ENCODE measurements around the gene SOSTDC1. TPM values are rescaled to one million over a fixed set of nuclear protein-coding genes. Genes with fewer than 3 reads are reported as not detected.
A peak's percentile ranks its signal among the peaks of the same experiment; 100 is the strongest.
"Not testable (repeated sequence)": the region's sequence is repeated elsewhere in the genome, so short reads cannot be mapped to it uniquely, and the experiment has no call there.

The SOSTDC1 gene
- total RNA-seq, 2 donors from 2014 or later, result not detected

- Mint-ChIP-seq H3K4me1 (ENCODE audit: low read depth) (no peaks in the 10 kb centered on the region), H3K9me3 (no peaks in the 10 kb centered on the region), H3K27ac (no peak overlapping the region), H3K36me3 (ENCODE audit: insufficient read depth in 2 of 2) (no peaks in the 10 kb centered on the region), H3K27me3 (ENCODE audit: low read depth) (peaks cover 6% of the 10 kb centered on the region), H3K4me3 (no peak overlapping the region)
- no peak for DNase-seq
- ATAC-seq (replicated peaks in 1 of 2), result no peak
These were observed 17.7 kb downstream of the SOSTDC1 start for GRCh38 chr7:16447876-16448275.

- H3K27me3 Mint-ChIP-seq (ENCODE audit: low read depth), result peaks cover 6% of the 10 kb centered on the region
- no peak overlapping the region for H3K4me3 Mint-ChIP-seq
- no peaks in the 10 kb centered on the region for H3K36me3 Mint-ChIP-seq (ENCODE audit: insufficient read depth in 2 of 2)
- H3K9me3 Mint-ChIP-seq, result no peaks in the 10 kb centered on the region
- no peak overlapping the region for H3K27ac Mint-ChIP-seq
- ATAC-seq (replicated peaks in 1 of 2) (no peak), DNase-seq (no peak)
- H3K4me1 Mint-ChIP-seq (ENCODE audit: low read depth), result no peaks in the 10 kb centered on the region
These were observed 19.0 kb downstream of the SOSTDC1 start for GRCh38 chr7:16446508-16446907.

DNA sequence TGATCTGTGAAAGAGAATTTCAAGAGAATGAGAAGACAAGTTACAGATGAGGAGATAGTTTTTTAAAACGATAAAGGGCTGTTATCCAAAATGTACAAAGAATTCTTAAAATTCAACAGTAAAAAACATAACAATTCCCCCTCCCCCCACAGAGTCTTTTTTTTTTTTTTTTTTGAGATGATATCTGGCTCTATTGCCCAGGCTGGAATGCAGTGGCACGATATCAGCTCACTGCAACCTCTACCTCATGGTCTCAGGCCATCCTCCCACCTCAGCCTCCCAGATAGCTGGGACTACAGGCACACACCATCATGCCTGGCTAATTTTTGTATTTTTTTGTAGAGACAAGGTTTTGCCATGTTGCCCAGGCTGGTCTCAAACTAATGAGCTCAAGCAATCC, 21.7 kb downstream of the SOSTDC1 start:
- not testable (repeated sequence) for ATAC-seq (replicated peaks in 1 of 2); H3K36me3 Mint-ChIP-seq (ENCODE audit: insufficient read depth in 2 of 2); H3K9me3 Mint-ChIP-seq; H3K4me1 Mint-ChIP-seq (ENCODE audit: low read depth); H3K4me3 Mint-ChIP-seq; H3K27me3 Mint-ChIP-seq (ENCODE audit: low read depth); H3K27ac Mint-ChIP-seq; DNase-seq

DNA sequence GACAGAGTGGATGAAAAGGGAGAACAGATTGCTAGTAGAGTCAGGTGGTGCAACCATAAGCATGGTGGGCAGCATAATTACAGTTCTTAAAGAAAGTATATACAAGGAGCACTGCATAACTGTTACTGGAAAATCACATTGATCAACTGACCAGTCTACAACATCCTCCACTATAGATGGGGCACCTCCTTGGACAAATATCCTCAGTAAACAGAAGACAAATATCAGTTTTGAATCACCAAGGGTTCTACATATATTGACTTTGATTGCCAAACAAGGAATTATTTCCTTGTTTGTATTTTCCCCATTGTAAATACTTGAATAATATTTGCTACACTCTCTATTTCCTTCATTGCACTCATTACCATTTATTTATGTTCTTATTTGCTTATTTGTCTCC, 26.6 kb downstream of the SOSTDC1 start:
- Mint-ChIP-seq H3K27me3 (ENCODE audit: low read depth) (no peaks in the 10 kb centered on the region), H3K4me1 (ENCODE audit: low read depth) (no peaks in the 10 kb centered on the region), H3K9me3 (no peaks in the 10 kb centered on the region), H3K27ac (no peak overlapping the region), H3K4me3 (no peak overlapping the region), H3K36me3 (ENCODE audit: insufficient read depth in 2 of 2) (no peaks in the 10 kb centered on the region)
- ATAC-seq (replicated peaks in 1 of 2) (no peak), DNase-seq (no peak)

DNA sequence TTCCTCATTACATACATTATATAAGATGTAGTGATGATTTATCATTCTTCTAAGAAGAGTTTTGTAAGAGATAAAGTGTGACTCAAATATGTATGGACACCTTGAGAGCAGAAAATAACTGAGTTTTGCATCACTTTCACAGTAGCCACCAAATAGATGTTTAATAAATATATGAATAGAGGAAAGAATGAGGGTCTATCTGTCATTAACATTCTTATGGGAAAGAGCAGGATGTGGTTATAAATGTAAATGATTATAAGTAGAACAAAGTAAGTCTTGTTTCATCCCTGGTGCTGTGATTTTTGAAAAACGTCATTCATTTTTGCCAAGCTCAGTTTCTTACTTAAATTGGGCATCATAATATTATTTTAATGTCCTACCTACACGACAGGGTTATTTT, 29.2 kb downstream of the SOSTDC1 start:
- no peak overlapping the region for H3K4me3 Mint-ChIP-seq
- no peak overlapping the region for H3K27ac Mint-ChIP-seq
- H3K4me1 Mint-ChIP-seq (ENCODE audit: low read depth), result peaks cover 6% of the 10 kb centered on the region
- H3K36me3 Mint-ChIP-seq (ENCODE audit: insufficient read depth in 2 of 2), result no peaks in the 10 kb centered on the region
- no peaks in the 10 kb centered on the region for H3K9me3 Mint-ChIP-seq
- no peak for DNase-seq
- H3K27me3 Mint-ChIP-seq (ENCODE audit: low read depth), result no peaks in the 10 kb centered on the region
- ATAC-seq (replicated peaks in 1 of 2), result no peak

DNA sequence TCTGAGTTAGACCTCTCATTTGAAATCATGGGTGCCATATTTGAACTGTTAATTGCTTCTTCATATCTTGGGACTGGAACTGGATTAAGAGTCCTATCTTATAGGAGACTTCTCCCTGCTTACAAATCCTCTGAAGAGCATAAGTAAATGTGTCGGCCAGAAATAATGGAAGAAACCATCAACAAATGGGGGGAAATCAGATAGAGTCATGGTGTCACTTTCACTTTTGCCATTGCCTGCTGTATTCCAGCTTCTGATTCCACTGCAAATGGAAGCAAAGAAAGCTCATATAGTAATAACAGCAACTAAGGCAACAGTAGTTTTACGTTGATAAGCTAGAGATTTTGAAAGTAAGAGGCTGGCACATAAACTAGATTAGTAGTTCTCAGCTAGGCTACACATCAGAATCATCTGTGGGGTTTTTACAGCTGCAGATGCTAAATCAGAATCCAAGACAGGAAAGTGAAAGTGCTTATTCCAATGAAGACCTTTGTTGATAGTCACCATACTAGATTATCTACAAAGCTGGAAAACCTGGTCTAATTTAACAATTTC, 31.9 kb downstream of the SOSTDC1 start:
- peaks cover 6% of the 10 kb centered on the region for H3K4me1 Mint-ChIP-seq (ENCODE audit: low read depth)
- no peak overlapping the region for H3K27ac Mint-ChIP-seq
- H3K27me3 Mint-ChIP-seq (ENCODE audit: low read depth), result no peaks in the 10 kb centered on the region
- no peak for ATAC-seq (replicated peaks in 1 of 2)
- no peak for DNase-seq
- no peaks in the 10 kb centered on the region for H3K36me3 Mint-ChIP-seq (ENCODE audit: insufficient read depth in 2 of 2)
- no peak overlapping the region for H3K4me3 Mint-ChIP-seq
- H3K9me3 Mint-ChIP-seq, result no peaks in the 10 kb centered on the region

DNA sequence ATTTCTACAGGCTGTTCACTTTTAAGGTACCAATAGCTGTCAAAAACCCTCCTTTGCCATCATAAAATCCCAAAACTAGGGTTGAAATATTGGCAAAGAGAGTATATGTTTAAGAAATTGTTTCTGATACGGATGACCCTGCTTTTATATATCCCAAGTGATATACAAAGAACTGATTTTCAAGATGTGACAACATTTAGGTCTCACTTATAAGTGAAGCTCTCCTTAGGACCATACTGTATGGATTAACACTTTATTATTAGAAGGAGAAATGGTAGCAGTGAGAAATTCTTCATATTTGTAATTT, 33.2 kb downstream of the SOSTDC1 start:
- H3K27me3 Mint-ChIP-seq (ENCODE audit: low read depth), result no peaks in the 10 kb centered on the region
- no peak for ATAC-seq (replicated peaks in 1 of 2)
- H3K4me1 Mint-ChIP-seq (ENCODE audit: low read depth), result peaks cover 6% of the 10 kb centered on the region
- H3K4me3 Mint-ChIP-seq, result no peak overlapping the region
- H3K36me3 Mint-ChIP-seq (ENCODE audit: insufficient read depth in 2 of 2), result no peaks in the 10 kb centered on the region
- no peak for DNase-seq
- H3K9me3 Mint-ChIP-seq, result no peaks in the 10 kb centered on the region
- no peak overlapping the region for H3K27ac Mint-ChIP-seq

DNA sequence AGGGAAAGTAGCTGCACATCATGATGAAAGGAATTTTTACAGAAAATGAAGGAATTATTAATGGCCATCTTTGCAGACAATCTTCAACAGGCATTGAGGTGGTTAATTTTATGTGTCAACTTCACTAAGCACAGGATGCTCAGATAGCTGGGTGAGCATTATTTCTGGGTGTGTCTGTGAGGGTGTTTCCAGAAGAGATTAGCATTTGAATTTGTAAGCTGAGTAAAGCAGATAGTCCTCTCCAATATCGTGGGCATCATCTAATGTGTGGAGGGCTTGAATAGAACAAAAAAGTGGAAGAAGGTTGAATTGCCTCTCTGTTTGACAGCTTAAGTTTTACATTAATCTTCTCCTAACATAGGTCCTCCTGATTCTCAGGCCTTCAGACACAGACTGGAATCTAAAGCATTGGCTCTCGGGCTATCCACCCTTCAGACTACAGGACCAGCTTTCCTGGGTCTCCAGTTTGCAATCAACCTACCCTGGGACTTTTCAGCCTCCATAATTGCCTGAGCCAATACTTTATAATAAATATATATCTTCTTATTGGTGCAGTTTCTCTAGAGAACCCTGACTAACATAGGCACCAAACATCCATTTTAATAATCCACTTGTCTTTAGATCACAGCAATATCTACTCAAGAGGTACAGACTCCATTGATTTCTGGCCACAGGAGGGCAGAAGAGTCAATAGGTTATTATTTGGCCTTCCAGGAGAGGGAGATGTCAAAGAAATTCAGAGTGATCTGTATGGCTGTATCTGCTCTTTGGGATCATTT, 33.7 kb downstream of the SOSTDC1 start:
- Mint-ChIP-seq H3K27ac (no peak overlapping the region), H3K36me3 (ENCODE audit: insufficient read depth in 2 of 2) (no peaks in the 10 kb centered on the region), H3K27me3 (ENCODE audit: low read depth) (no peaks in the 10 kb centered on the region), H3K4me3 (no peak overlapping the region), H3K4me1 (ENCODE audit: low read depth) (peaks cover 6% of the 10 kb centered on the region), H3K9me3 (no peaks in the 10 kb centered on the region)
- peak; percentile 19 to 30 for DNase-seq
- ATAC-seq (replicated peaks in 1 of 2), result peak; percentile 58 to 70

DNA sequence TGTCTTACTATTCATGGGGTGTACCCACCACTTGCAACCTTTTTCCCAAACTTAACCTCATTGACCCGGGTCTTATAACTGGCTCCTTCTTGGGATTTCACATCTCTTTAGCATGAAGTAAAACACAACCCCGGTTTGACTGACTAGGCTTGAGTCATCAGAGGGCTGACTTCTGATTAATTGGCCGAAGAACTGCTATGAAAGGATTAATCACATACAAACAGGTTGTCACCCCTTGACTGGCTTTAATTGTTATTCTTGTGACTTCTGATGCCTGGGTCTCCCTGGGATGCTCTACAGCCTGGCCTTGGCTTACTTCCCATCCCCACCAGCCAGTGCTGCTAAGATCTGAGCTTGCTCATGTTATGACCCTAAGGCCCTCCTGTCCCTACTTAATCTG, 35.4 kb downstream of the SOSTDC1 start:
- Mint-ChIP-seq H3K27me3 (ENCODE audit: low read depth) (no peaks in the 10 kb centered on the region), H3K27ac (no peak overlapping the region), H3K4me1 (ENCODE audit: low read depth) (peaks cover 6% of the 10 kb centered on the region), H3K4me3 (no peak overlapping the region), H3K9me3 (no peaks in the 10 kb centered on the region), H3K36me3 (ENCODE audit: insufficient read depth in 2 of 2) (no peaks in the 10 kb centered on the region)
- ATAC-seq (replicated peaks in 1 of 2) (peak in 1 of 2 donors; percentile 23), DNase-seq (no peak)

DNA sequence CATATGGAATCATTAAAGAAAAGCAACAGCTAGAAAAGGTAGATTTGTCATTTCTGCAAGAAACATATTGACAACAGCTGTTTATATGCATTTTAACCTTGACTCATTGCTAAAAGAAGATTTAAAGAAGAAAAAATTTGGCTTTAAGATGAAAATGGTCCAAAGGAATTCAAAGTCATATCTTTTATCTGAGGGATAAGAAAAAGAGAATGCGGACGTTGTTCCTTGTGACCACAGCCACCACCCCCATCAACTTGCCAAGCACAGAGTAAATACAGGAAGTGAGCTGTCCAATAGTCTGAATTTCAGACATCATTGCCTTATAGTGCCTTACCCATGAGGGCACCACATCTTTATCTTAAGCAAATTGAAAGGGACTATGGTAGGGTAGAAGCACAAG, 36.9 kb downstream of the SOSTDC1 start:
- Mint-ChIP-seq H3K4me3 (no peak overlapping the region), H3K9me3 (no peaks in the 10 kb centered on the region), H3K27ac (no peak overlapping the region), H3K4me1 (ENCODE audit: low read depth) (peaks cover 4% of the 10 kb centered on the region), H3K36me3 (ENCODE audit: insufficient read depth in 2 of 2) (no peaks in the 10 kb centered on the region), H3K27me3 (ENCODE audit: low read depth) (no peaks in the 10 kb centered on the region)
- no peak for DNase-seq
- ATAC-seq (replicated peaks in 1 of 2), result no peak

- no peak for DNase-seq
- Mint-ChIP-seq H3K9me3 (no peaks in the 10 kb centered on the region), H3K4me1 (ENCODE audit: low read depth) (no peaks in the 10 kb centered on the region), H3K27ac (no peak overlapping the region), H3K36me3 (ENCODE audit: insufficient read depth in 2 of 2) (no peaks in the 10 kb centered on the region), H3K4me3 (no peak overlapping the region), H3K27me3 (ENCODE audit: low read depth) (no peaks in the 10 kb centered on the region)
- ATAC-seq (replicated peaks in 1 of 2), result no peak
These were observed 37.4 kb downstream of the SOSTDC1 start for GRCh38 chr7:16428182-16428581.

DNA sequence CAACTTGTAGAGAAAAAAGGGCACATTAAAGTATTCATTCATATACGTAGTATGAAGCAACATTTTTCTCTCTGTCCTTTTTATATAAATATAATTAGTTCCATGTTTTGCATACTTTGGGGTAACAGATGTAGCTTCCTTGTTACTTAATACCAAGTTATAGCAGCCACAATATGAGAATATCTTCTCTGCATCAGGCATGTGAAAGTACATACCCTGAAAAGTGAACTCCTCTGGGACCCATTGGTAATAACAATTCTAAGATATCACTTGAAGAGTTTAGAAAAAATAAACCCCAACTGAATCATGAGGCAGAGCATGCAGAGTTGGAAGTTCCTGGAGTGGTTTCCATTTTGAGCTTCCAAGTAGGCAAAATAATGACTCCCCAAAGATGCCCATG, 41.8 kb downstream of the SOSTDC1 start:
- ATAC-seq (replicated peaks in 1 of 2), result no peak
- DNase-seq, result no peak
- no peaks in the 10 kb centered on the region for H3K27me3 Mint-ChIP-seq (ENCODE audit: low read depth)
- peaks cover 16% of the 10 kb centered on the region for H3K4me1 Mint-ChIP-seq (ENCODE audit: low read depth)
- H3K36me3 Mint-ChIP-seq (ENCODE audit: insufficient read depth in 2 of 2), result no peaks in the 10 kb centered on the region
- no peak overlapping the region for H3K27ac Mint-ChIP-seq
- no peak overlapping the region for H3K4me3 Mint-ChIP-seq
- no peaks in the 10 kb centered on the region for H3K9me3 Mint-ChIP-seq

- no peaks in the 10 kb centered on the region for H3K27me3 Mint-ChIP-seq (ENCODE audit: low read depth)
- H3K27ac Mint-ChIP-seq, result peak overlapping the region; percentile 20
- peaks cover 0 to 1% of the 10 kb centered on the region in 2 donors for H3K9me3 Mint-ChIP-seq
- peak overlapping the region in 1 of 2 donors; percentile 25 for H3K4me3 Mint-ChIP-seq
- DNase-seq, result no peak
- no peak for ATAC-seq (replicated peaks in 1 of 2)
- peaks cover 16% of the 10 kb centered on the region for H3K4me1 Mint-ChIP-seq (ENCODE audit: low read depth)
- peaks cover 0 to 3% of the 10 kb centered on the region in 2 donors for H3K36me3 Mint-ChIP-seq (ENCODE audit: insufficient read depth in 2 of 2)
These were observed 42.6 kb downstream of the SOSTDC1 start for GRCh38 chr7:16422917-16423316.

DNA sequence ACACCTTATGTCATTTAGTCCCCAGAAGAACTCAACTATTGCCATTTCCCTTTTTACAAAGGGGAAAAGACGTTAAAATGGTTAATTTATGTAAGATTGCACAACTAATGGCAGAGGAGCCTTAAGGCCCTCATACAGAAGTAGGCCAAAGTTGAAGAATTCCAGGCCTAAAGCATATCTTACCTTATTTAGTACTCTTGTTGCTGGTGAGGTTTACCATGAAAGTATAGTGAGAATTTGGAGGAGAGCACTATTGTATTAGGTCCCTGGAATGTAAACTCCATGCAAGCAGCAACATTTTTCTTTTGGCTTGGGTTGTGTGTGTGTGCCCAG, 43.5 kb downstream of the SOSTDC1 start:
- DNase-seq (no peak), ATAC-seq (replicated peaks in 1 of 2) (no peak)
- H3K27me3 Mint-ChIP-seq (ENCODE audit: low read depth), result no peaks in the 10 kb centered on the region
- peaks cover 0 to 1% of the 10 kb centered on the region in 2 donors for H3K9me3 Mint-ChIP-seq
- H3K27ac Mint-ChIP-seq, result peak overlapping the region; percentile 27
- peaks cover 18% of the 10 kb centered on the region for H3K4me1 Mint-ChIP-seq (ENCODE audit: low read depth)
- peak overlapping the region; percentile 66 to 71 for H3K4me3 Mint-ChIP-seq
- H3K36me3 Mint-ChIP-seq (ENCODE audit: insufficient read depth in 2 of 2), result peaks cover 0 to 5% of the 10 kb centered on the region in 2 donors
